Articular chondrocyte of knee joint (primary cell): ENCODE measurements around the gene FKBP7. TPM values are rescaled to one million over a fixed set of nuclear protein-coding genes. Genes with fewer than 3 reads are reported as not detected.

Source experiments
- total RNA-seq: library from RNA; depleted of rRNA; stranded (reverse); fragments of >200 nt; gene quantifications from 2 replicates; pipeline ENCODE4 v1.2.3, GENCODE V29; 2012

The FKBP7 gene
- total RNA-seq: 48.2 and 49.1 TPM in 2 replicates

DNA sequence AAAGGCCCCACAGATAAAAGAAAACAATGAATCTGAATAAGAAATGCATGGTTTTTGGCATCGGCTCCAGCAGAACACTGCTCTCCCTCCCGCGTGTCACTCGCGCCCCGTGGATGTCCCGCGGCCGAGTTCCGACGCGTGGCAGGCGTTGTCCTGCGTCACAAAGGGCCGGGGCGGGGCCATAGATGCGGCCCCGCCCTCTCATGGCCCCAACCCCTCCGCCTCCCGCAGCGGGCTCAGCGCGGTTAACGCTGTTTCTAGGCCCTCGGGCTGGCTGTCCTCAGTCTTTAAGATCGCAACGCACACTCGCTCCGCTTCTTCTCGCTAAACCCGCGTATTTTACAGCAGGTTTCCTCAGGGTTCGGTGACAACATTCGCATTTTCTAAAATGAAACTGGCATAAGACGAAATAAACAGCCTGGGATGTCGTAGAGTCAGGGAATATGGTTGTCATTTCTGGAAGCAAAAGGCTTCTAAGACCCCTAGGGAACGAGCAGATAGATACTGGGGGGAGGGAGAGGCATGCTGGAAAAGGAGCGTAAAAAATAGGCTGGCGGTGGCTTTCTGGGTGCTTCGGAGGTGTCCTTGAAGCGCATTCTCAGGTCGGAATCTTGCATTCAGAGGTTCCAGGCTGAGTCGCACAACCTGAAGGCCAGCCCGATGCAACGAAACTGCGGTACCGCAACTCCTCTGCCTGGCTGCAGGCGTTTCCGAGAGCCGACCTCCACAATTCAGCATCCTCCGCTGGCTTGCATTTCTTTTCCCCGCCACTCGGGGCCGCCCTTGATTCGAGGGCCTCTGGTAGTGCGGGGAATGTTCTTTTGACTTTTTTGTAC, at the start of gene FKBP7:
Gene FKBP7 (minus strand): TSS at position 162 of the 836 bp plus-strand sequence. CDS start 101 bp downstream, at position 61.

GRCh38 chr2:178480227-178481181, 2.1 kb upstream of the FKBP7 start, which contains the start of gene PLEKHA3:
TSS of gene PLEKHA3 (plus strand) at chr2:178480457. CDS start at chr2:178480870, 413 bp downstream.

GRCh38 chr2:178450774-178451525, 27.4 kb downstream of the FKBP7 start, which contains the start of the genes PJVK and PRKRA:
TSS of gene PJVK (plus strand) at chr2:178451378. CDS start at chr2:178453410, 2,032 bp downstream.
TSS of gene PRKRA (minus strand) at chr2:178451175. CDS start at chr2:178451030, 145 bp downstream.

Other genes with a start within 250 kb of the FKBP7 start
- gene PRKRA, start 27.4 kb downstream of the FKBP7 start, total RNA-seq: 51.8 and 66.1 TPM in 2 replicates
- 1.1 and 2.2 TPM in 2 replicates for gene PJVK, start 27.2 kb downstream of the FKBP7 start, total RNA-seq
- 8.0 and 8.5 TPM in 2 replicates for gene PLEKHA3, start 1.9 kb upstream of the FKBP7 start, total RNA-seq